ENCODE results near the gene HSPG2. TPM values are rescaled to one million over a fixed set of nuclear protein-coding genes. Genes with fewer than 3 reads are reported as not detected.

Gene HSPG2
- total and polyA plus RNA-seq, 2 of the 8 experiments (the other 6 are each of a cell fraction or from before 2014, with no cell fraction given): 17.8 to 111 TPM

GRCh38 chr1:21869620-21870121 lies 67.4 kb downstream of the HSPG2 start:
- FAIRE-seq (no peak), DNase-seq (ENCODE audit: low read depth in 1 of 2, low spot score in 2 of 2) (no peak)
- Histone ChIP-seq H2BK5ac (ENCODE audit: low read depth, low read length) (no peak overlapping the region), H4K91ac (replicated peaks; ENCODE audit: insufficient read length, low read length) (no peak overlapping the region), H3K23ac (ENCODE audit: insufficient read length) (no peak overlapping the region), H3K9me3 (ENCODE audit: insufficient read depth in 2 of 2, low read depth in 1 of 2, low read length in 1 of 2) (no peaks in the 10 kb centered on the region), H2BK12ac (ENCODE audit: low read depth, low read length) (no peak overlapping the region), H4K20me1 (replicated peaks in 1 of 2; ENCODE audit: control insufficient read depth in 1 of 2, insufficient read depth in 2 of 2, low read length in 2 of 2) (peaks cover 0 to 5% of the 10 kb centered on the region in 2 experiments), H2BK20ac (ENCODE audit: low read length) (no peak overlapping the region), H3K36me3 (ENCODE audit: control insufficient read depth in 2 of 4, insufficient read depth in 4 of 4, low read length in 3 of 4) (peaks cover 15 to 31% (median 30%) of the 10 kb centered on the region in 4 experiments; a peak in 6 of 8 replicates), H3K18ac (ENCODE audit: extremely low read depth, low read length) (no peak overlapping the region), H3K23me2 (ENCODE audit: low read depth, low read length) (no peaks in the 10 kb centered on the region), H3K79me2 (ENCODE audit: control insufficient read depth in 1 of 2, insufficient read depth in 2 of 2, low read length in 2 of 2) (no peaks in the 10 kb centered on the region), H2BK15ac (ENCODE audit: low read length) (no peak overlapping the region), H3K14ac (ENCODE audit: insufficient read length) (no peak overlapping the region), H3K4me2 (ENCODE audit: insufficient read depth in 1 of 2, low read depth in 2 of 2, low read length in 2 of 2) (no peak overlapping the region), H2BK120ac (replicated peaks; ENCODE audit: low read depth, low read length) (no peak overlapping the region), H3K27ac (ENCODE audit: low read depth, low read length) (no peak overlapping the region), H4K8ac (ENCODE audit: extremely low read depth, insufficient read depth, low read length) (no peak overlapping the region), H3K4me1 (replicated peaks in 1 of 4; ENCODE audit: control insufficient read depth in 3 of 4, insufficient read depth in 4 of 4, low read length in 3 of 4) (peaks cover 7 to 13% (median 9%) of the 10 kb centered on the region in 4 experiments; a peak in 6 of 7 replicates), H3K56ac (replicated peaks; ENCODE audit: insufficient read length, low read depth, low read length) (no peak overlapping the region), H3K79me1 (ENCODE audit: low read depth, low read length) (no peaks in the 10 kb centered on the region; the same call in 1 of the 2 replicates), H2AFZ (ENCODE audit: low read length) (no peak overlapping the region), H3K9ac (replicated peaks in 1 of 4; ENCODE audit: extremely low read depth in 1 of 4, low read depth in 3 of 4, low read length in 3 of 4) (no peak overlapping the region), H3K4me3 (ENCODE audit: extremely low read depth in 1 of 4, insufficient read depth in 2 of 4, low read depth in 3 of 4, low read length in 4 of 4) (no peak overlapping the region), H3K27me3 (replicated peaks in 1 of 4; ENCODE audit: control insufficient read depth in 3 of 4, extremely low read depth in 1 of 4, insufficient read depth in 3 of 4, low read length in 3 of 4) (no peaks in the 10 kb centered on the region; a peak in 1 of 7 replicates), H3K4ac (replicated peaks; ENCODE audit: insufficient read length, low read depth, low read length) (no peak overlapping the region), H4K5ac (ENCODE audit: insufficient read length, low read depth, low read length) (no peak overlapping the region), H2AK5ac (ENCODE audit: low read depth, low read length) (no peak overlapping the region)
- CTCF ChIA-PET (ENCODE audit: partially characterized antibody): interaction anchor here (0.5 to 1.5 kb wide), 5 partner anchors 13 to 175 kb away, joined by 3 to 5 read pairs (median 3); no protein-coding TSS in a partner anchor
- POLR2A ChIA-PET (ENCODE audit: partially characterized antibody): interaction anchor here (1.0 to 1.8 kb wide), 3 partner anchors 12 to 25 kb away, joined by 3 to 4 read pairs (median 3); no protein-coding TSS in a partner anchor
- no peak for TF ChIP-seq FOSL1 (IDR thresholded peaks at IDR 0.05; ENCODE audit: insufficient read depth, low read depth, low read length)
- TF ChIP-seq TBP (IDR thresholded peaks at IDR 0.05; ENCODE audit: low read depth, low read length): no peak
- TF ChIP-seq CTBP2 (IDR thresholded peaks at IDR 0.05; ENCODE audit: borderline replicate concordance, insufficient read depth, insufficient read length, low read length): no peak
- TF ChIP-seq SP4 (IDR thresholded peaks at IDR 0.05; ENCODE audit: low read length): no peak
- no peak for TF ChIP-seq GABPA (IDR thresholded peaks at IDR 0.05; ENCODE audit: borderline replicate concordance, insufficient read depth, low read length)
- no peak for TF ChIP-seq TEAD4 (IDR thresholded peaks at IDR 0.05; ENCODE audit: low read depth, low read length)
- TF ChIP-seq ATF2 (IDR thresholded peaks at IDR 0.05; ENCODE audit: low read length): no peak
- no peak for TF ChIP-seq YY1 (IDR thresholded peaks at IDR 0.05; ENCODE audit: low read depth, low read length)
- 94% methylated on average over 12 of the region's 13 CpGs; no CpG with 5 or more reads in 1 of the 2 experiments for WGBS, 2 experiments (ENCODE audit: extremely low coverage in 1 of 2, insufficient coverage in 1 of 2, insufficient read length in 1 of 2, insufficient replicate concordance in 2 of 2, low coverage in 1 of 2, low lambda C conversion rate in 2 of 2, missing lambda C conversion rate in 1 of 2)
